ENCODE results near the gene KIAA0753.

Gene KIAA0753

DNA sequence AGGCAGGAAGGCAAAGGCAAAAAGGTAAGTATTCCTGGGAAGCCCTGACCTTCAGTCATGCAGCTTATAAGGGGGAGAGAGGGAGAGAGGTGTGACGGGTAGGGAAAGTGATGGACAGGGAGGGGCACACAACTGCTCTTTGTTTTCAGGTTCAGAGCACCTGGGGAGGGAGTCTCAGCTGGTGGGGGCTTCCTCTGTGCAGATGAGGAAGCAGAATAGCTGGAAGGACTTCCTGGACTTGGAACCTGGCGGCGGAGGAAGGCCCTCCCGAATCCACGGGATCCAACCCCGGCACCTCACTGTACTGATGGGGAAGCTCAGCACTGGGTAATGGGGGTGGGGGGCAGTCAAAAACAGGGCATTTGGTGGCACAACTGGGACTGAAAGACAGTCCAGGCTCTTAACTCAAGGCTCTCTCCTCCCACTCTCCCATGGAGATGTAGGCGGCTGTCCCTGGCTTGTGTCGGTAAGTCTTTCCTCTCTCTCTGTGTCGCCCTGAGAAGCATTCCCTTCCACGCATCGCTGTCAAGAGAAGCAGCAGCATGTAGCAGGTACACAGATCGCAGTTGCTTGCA is 72.2 kb downstream of the KIAA0753 start:
- DNase-seq, result no peak

GRCh38 chr17:6567528-6568183 is 72.9 kb downstream of the KIAA0753 start:
- no peak for DNase-seq

GRCh38 chr17:6561446-6561845 is 79.1 kb downstream of the KIAA0753 start:
- no peak for DNase-seq

- DNase-seq, result no peak
These were observed 80.0 kb downstream of the KIAA0753 start for GRCh38 chr17:6560496-6560895.

GRCh38 chr17:6559753-6560215 is 80.7 kb downstream of the KIAA0753 start:
- DNase-seq, result no peak

DNA sequence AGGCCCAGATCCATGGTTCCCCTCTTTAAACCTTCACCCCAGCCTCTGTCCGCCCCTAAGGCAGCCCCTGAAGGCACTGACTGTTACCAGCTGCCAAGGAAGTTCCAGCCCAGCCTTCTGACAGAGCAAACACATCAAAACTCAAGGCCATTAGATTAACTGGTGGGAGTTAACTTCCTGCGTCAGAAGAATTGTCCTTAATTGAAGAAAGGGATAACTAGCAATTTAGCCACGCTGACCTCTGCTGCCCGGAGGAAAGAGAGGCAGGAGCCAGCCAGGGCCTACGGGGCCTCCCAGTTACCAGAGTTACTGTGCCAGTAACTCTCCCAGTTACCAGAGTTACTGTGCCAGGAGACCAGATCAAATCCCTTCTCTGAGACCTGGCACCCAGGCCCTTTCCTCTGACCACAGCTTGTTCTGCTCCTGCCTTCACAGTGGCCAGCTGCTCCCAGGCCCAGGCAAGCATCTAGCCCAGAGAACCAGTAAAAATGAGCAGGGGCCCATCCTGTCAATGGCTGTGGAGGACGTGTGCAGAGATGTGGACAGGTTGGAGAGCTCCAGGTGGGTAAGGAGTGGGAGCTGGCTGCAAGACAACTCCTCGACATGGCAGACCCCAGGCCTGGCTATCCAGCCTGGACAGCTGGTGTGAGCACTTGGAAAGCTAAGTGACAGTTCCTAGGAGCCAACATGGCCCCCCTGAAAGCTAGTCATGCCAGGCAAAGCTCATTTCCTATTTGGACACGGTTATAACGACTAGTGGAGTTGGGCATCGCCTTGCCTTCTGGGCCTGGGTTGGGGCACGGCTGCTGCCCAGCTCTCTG is 81.4 kb downstream of the KIAA0753 start:
- no peak for DNase-seq

GRCh38 chr17:6558276-6558675 is 82.2 kb downstream of the KIAA0753 start:
- DNase-seq, result no peak

- no peak for DNase-seq
These were observed 83.5 kb downstream of the KIAA0753 start for GRCh38 chr17:6557040-6557438.

- DNase-seq, result no peak
These were observed 84.1 kb downstream of the KIAA0753 start, which contains the start of gene PITPNM3 for GRCh38 chr17:6556121-6557039. PITPNM3 (minus strand) TSS chr17:6556555; CDS start chr17:6556406, 149 bp downstream.

DNA sequence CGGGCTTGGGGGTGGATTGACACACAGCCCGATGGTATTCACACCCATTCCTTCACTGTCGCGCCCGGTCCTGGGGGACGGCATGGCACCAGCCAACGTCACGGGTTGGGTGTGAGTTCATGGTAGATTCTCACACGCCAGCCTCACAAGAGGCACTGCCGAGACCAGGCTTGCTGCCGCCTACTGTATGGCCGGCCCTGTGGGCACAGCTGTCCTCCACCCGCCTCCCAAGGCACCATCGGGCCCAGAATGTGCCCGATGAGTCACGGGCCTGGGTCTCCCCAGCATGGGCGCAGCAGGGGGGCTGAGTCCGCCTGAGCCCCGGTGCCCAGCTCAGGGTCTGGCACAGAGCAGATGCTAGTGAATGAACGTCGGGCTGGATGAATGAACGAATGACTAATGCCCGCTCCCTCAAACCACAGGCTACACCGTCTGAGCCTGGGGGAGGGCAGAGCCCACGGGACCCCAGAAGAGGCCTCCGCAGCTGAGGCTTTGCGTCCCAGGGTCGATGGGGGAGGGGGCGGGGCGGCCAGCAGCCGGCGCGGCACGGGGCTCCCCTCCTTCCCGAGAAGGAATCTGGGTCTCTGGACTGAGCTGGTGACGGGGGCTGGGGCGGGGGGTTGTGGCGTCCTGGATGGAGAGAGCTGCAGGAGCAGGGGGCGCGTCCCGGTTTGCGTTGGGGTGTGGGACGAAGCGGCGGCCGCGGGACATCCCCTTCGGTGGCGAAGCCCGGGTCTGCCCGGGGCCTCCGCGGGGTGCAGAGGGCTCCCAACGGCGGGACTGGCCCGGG is 85.0 kb downstream of the KIAA0753 start:
- DNase-seq, result peak; percentile 7

DNA sequence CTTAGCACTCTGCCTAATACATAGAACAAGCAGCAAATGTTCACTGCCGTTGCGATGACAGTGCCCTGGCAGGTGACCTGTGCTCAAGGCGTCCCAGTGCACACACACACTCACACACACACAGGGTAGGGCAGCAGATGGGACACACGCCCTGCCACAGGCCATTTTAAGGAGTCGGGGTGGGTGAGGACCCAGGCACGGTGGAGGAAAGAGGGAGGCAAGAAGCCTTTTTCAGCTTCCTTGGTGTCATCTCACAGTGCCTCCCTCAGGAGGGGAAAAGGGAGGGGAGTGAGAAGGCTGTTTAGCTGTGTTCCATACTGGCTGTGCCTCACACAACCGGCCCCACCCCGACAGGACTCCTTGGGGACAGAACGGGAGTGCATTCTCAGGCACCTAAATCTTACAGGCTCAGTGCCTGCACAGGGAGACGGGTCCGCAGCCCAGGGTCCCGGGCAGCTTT is 85.6 kb downstream of the KIAA0753 start:
- DNase-seq, result no peak

DNA sequence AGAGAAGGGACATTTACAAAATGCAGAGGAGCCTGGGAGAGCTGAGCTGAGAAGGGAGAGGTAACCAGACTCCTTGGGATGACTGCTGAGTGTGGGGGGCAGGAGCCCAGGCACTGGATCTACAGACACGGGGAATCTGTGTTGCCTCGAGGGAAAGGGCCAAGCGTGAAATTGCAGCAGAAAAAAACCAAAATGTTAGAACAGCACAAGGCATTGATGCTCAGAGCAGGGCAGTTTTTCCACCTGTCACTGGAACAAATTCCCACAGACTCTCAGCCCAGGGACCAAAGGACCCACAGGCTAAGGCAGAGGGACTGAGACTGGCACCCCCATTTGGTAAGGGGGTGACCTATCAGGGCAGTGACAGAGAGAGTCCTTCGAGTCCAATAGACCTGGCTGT is 86.2 kb downstream of the KIAA0753 start:
- no peak for DNase-seq

- DNase-seq, result no peak
These were observed 88.5 kb downstream of the KIAA0753 start for GRCh38 chr17:6551869-6552531.

DNA sequence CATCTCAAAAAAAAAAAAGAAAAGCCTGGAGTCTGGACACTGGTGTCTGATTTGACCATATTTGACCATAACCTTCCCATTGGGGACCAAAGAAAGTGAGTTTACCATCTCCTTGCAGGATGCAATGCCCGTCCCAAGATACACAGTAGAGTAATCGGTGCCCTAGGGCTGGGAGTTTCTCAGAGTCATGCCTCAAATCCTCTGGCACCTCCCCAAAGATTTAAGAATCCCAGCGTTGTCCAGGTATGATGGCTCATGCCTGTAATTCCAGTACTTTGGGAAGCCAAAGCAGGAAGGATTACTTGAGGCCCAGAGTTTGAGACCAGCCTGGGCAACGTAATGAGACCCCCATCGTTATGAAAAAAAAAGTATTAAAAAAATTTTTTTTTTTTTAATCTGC is 89.2 kb downstream of the KIAA0753 start:
- no peak for DNase-seq

GRCh38 chr17:6549384-6550036 is 91.0 kb downstream of the KIAA0753 start:
- no peak for DNase-seq

GRCh38 chr17:6548578-6549330 is 91.8 kb downstream of the KIAA0753 start:
- DNase-seq, result peak; percentile 32

GRCh38 chr17:6548034-6548433 is 92.5 kb downstream of the KIAA0753 start:
- DNase-seq, result no peak

DNA sequence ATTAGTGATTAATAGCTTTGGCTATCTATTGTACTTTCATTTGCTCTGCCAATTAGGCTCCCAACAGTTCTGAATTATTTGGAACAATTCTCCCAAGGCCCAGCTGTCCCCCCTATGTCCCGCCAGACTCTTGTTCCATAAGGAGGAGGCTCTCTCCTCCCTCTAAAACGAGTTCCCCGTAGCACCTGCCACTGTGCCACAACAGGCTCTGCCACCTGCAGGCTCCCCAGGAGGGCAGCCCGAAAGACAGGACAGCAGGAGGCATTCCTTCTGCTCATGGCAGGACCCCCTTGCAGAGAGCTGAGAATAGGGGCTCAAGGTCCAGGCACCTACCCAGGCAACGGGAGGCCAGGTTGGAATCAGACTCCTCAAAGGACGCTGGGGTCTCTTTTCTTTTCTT is 93.2 kb downstream of the KIAA0753 start:
- no peak for DNase-seq

DNA sequence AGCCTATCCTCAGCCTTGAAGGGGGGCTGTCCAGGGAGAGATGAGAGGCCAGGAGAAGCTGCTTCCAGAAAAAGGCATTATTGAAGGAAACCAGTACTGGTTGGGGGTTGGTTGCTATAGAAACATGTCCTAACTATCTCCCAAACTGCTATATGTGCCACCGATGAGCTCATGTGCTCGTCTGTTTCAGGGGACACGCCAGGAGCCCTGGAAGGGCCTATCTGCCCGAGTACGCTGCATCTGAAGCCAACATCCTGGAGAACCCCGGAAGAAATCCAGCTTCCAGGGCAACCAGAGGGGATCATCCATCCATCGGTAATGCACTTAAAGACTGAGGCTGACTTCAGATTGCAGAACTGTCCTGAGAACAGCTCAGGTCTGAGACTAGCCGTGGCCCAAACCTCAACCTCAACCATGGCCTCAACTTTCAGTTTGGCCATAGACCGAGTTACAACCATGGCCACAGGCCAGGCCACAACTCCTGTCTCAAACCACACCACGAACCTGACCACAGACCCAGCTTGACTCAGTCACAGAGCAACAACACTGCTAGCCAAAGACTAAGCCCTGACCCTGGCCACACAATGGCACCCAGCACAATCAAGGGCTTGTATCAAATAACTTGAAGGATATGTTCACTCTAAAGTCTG is 94.3 kb downstream of the KIAA0753 start:
- no peak for DNase-seq

Data from stimulated activated CD4-positive, alpha-beta T cell treated with anti-CD3 and anti-CD28 coated beads, Interleukin-1b, Interleukin-23, amount 100 ng/mL, for 48 hours (primary cell).